Endometrium (tissue), 2 donors: ENCODE data around the gene SPAG6.
"Not testable (repeated sequence)": the region's sequence is repeated elsewhere in the genome, so short reads cannot be mapped to it uniquely, and the experiment has no call there.

ENCODE experiments used
- FAIRE-seq: peaks from 2 replicates; lab custom pipeline; 2012; peaks lifted over from hg19 to GRCh38; lab: Jason Lieb, UNC
- donor health status: control.
- donor health status: control.

Gene SPAG6

DNA sequence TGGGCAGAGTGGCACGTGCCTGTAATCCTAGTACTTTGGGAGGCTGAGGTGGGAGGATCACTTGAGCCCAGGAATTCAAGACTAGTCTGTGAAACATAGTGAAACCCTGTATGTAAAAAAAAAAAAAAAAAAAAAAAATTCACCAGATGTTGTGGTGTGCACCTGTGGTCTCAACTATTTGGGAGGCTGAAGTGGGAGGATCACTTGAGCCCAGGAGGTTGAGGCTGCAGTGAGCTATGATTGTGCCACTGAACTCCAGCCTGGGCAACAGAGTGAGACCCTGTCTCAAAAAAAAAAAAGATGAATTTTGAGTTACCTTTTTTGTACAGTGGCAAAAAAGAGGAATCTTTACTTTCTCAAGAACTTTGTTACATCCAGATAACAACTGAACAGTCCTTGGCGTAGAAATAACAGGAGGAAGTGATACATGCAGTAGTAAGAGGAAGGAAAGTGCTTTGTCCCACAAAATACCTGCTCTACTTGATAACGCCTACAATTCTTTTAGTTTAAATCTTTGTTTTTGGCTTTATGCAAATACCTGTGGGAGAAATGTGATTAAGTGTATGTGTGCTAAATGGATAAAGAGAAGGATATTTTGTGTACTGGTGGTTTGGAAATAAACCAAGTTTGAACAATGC is 29.3 kb downstream of the SPAG6 start:
- FAIRE-seq: no peak

DNA sequence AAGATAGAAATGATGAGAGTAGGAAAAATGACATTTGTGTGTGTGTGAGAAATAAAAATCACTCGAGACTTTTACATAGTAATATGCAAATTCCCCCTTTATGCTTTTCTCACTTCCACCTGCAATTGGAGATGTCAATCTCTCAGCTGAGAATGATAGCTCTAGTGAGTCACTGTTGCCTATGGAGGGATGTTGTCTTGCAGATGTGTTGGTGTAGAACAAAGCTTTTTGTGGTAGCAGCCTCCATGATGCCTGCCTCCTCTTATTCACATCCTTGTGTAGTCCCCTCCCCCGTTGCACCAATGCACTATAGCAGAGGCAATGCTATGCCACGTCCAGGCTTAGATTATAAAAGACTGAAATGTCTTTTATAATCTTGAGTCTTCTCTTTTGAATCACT is 33.8 kb downstream of the SPAG6 start:
- no peak for FAIRE-seq

DNA sequence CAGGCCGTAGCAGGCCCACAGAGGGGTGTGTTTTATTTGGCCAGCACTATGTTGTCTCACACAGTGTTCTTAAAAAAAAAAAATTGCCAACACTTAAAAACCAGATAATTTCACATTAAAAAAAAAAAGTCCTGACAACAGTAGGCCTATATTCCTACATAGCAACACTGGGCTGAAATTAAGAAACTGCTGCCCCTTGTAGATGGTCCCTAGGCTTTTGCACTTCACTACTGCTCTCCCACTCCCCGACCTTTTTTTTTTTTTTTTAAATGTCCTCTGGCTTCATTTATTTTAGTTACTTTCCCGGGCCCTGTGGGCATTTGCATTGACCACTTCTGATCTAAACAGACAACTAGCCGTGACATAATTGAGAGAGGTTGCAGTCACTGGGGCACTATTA is 36.0 kb downstream of the SPAG6 start:
- no peak for FAIRE-seq

- no peak for FAIRE-seq
Measured at GRCh38 chr10:22386503-22386902, 41.2 kb downstream of the SPAG6 start.

- FAIRE-seq: no peak
Measured at GRCh38 chr10:22389856-22390589, 44.7 kb downstream of the SPAG6 start.

DNA sequence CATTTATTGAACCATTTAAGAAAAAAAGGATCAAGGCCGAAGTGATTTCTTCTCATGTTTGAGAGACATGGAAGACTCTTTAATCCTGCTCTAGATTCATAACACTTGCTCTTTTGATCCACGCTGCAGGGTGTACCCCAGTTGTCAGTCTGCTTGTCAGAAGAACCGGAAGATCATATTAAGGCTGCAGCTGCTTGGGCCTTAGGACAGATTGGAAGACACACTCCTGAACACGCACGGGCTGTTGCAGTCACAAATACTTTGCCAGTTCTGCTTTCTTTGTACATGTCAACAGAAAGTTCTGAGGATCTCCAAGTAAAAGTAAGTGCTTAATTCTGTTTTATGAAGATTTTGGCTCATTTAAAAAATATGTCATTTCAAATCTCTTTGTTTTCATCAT is 46.3 kb downstream of the SPAG6 start:
- FAIRE-seq: no peak

DNA sequence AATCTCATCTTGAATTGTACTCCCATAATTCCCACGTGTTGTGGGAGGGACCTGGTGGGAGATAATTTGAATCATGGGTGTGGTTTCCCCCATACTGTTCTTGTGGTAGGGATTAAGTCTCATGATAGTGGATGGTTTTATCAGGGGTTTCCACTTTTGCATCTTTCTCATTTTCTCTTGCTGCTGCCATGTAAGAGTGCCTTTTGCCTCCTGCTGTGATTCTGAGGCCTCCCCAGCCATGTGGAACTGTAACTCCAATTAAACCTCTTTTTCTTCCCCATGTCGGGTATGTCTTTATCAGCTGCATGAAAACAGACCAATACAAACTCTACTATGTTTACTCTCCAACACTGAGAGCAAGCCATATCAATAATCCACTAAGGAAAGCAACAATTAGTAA is 50.9 kb downstream of the SPAG6 start:
- FAIRE-seq: not testable (repeated sequence)

GRCh38 chr10:22406916-22407315 is 61.6 kb downstream of the SPAG6 start:
- FAIRE-seq: not testable (repeated sequence)

DNA sequence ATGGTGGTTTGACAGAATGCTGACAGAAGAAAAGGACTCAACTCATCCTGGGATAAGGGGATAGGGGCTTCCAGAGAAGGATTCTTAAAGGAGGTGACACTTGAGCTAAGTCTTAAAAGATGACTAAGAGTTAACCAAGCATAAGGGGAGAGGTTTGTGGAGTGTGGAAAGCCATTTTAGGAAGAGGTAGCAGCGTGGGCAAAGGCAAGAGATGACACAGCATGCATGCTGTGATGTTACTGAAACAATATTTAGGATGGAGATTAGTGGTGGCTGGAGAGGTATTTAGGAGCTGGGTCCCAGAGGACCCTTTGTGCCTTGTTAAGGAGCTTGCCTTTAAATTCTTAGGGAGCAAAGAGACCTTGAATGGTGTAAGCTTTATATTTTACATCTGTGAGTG is 65.1 kb downstream of the SPAG6 start:
- no peak for FAIRE-seq

GRCh38 chr10:22410846-22411245 is 65.5 kb downstream of the SPAG6 start:
- FAIRE-seq: no peak

DNA sequence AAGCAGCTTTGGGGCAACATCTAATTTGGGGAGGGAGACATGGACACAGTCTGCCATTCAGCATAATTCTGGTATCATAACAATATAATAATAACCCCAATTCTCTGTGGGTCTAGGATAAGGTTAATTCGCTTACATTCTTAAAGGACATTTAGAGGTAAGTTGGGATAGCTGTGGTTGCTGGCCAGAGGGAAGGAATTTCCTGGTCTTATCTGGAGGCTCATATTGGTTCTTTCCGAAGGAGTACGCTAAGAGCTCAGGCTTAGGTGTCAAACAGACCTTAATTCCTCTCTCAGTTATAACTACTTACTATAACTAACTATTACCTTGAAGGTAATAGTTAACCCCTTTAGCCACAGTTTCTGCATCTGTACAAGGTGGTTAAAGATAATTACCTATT is 68.8 kb downstream of the SPAG6 start:
- no peak for FAIRE-seq

DNA sequence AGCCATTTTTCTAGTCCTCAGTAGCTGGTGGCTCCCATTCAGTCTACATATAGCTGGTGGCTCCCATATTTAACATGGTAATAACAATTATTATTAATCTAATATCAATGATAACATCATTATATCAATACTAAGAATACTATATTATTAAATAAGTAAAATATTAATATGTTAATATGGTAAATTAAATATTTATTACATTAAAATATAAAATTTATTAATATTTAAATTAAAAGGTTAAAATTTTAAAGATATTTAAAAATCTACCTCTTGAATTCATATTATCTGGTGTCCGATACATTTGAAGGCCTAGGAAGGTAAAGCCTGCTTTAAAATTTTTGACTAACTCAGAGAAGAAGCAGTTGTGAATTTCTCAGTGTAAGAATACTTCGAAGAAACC is 69.8 kb downstream of the SPAG6 start:
- no peak for FAIRE-seq

DNA sequence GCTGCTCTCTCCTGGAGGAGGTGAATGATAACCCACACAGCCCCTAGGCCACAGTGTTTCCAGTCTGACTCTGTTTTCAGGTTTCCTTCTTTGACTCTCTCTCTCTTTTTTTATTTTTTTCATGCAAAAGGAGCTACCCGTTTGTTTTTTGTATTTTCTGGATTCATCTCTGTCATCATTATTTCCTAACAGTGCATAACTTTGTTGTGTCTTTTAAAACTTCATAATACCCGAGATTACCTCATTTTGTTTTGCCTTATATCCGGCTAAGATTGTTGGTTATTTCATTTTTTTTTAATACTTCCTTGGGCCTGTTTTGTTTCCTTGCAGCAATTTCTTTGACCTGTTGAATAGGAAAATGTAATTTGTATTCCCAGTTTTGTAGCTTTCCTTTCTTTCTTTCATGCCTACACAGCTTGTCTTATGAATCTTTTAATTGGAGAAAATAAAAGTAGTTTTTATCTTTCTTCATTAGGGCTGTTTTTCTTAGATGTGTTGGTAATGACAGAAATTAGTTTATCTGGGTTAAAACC is 72.5 kb downstream of the SPAG6 start:
- FAIRE-seq: no peak

- FAIRE-seq: no peak
Measured at GRCh38 chr10:22420787-22421517, 75.7 kb downstream of the SPAG6 start.

- FAIRE-seq: no peak
Measured at GRCh38 chr10:22426653-22427052, 81.4 kb downstream of the SPAG6 start.

DNA sequence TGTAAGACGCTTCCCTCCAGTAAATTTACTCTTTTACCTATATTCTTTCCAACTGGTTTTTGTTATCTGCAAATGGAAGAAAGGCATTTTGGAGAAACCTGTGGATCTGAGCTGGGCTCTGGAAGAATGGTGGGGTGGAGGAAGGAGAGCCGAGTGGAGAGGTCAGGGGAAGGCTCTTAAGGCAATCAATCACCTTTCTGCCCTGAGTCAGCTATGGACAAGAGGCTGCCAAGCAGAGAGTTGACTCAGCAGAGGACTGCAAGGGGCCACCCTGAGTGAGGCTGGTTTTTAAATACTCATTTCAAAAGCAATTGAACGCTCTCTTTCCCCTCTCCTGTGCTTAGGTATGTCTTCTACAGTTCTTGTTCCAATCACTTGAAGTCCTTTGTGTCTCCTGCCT is 81.8 kb downstream of the SPAG6 start:
- no peak for FAIRE-seq

- FAIRE-seq: peak; percentile 66
Measured at GRCh38 chr10:22427890-22428571, 82.7 kb downstream of the SPAG6 start.

DNA sequence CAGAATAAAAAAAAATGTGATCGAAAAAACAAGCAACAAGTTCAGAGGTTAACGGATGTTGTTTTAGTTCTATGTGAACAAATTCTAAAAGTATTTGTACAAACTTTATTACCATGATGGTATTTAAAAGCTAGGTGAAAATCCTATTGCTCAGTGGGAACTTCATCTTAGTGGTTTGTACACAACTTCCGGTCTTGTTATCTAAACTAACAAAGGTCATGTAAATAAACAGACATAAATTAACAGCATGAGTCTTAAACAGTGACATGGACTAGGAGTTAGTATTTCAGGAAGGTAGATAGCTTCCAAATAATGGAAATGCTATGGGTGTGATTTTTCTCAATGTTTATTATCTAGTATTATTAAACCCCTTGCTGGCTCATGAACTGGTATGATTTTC is 83.8 kb downstream of the SPAG6 start:
- FAIRE-seq: peak; percentile 18

DNA sequence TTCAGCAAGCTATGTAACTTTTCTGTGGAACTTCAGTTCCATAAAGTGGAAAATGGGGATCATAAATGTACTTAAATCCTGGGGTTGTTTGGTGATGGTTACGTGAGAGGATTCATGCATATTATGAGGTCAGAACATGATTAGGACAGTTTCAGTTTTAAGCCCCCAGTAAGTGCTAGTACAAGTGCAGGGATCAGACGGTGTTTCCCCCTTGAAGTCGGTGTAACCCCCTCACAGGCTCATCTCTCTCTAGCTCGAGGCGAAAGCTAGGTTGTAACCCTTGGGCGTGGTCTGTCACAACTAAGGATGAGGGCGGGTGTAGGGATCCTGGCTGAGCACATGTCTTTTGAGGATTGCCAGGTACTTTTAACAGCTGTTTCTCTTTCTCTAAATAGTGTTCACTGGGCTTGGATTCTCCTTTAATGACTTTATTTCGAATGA is 84.7 kb downstream of the SPAG6 start:
- no peak for FAIRE-seq

GRCh38 chr10:22433875-22434274 is 88.6 kb downstream of the SPAG6 start:
- FAIRE-seq: no peak

DNA sequence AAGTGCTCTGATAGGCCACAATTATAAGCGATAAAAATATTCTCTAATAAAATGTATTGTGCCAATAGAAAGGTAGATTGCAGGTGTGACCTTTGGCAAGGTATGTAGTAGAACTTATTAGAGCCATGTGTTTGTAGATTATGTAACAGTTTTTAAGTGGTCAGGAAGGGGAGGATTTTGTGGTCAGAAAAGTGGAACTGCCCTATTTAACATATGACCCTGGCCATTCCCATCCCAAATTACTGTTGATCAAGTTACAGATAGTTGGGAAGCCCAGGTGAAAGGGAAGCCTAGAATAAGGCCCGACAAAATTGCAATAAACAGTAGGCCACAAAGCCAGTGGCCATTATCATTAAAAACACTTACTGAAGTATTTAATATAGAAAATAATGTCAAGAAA is 89.2 kb downstream of the SPAG6 start:
- FAIRE-seq: no peak

DNA sequence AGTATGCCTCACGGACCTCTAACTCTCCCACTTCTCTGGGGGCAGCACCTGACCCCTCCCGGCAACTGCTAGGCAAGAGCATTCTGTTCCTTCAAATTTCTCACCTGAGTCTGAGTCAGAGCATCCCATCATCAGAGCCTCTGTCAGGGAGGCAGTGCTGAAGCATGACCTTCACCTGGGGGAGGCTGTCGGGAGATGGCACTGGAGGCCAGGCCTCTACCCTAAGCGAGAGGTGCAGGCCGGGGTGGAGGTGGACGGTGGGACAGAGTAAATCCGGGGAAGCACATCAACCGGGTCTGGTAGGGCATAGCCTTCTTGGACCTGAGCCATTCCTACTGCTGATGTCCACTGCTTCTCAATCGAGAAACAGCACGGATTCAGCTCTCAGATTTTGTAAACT is 90.4 kb downstream of the SPAG6 start:
- no peak for FAIRE-seq

GRCh38 chr10:22436526-22436892 is 91.2 kb downstream of the SPAG6 start:
- FAIRE-seq: no peak
